Sigmoid colon (tissue), 7 donors: ENCODE data around the gene CYP3A7. TPM values are rescaled to one million over a fixed set of nuclear protein-coding genes. Genes with fewer than 3 reads are reported as not detected.
"Not testable (repeated sequence)": the region's sequence is repeated elsewhere in the genome, so short reads cannot be mapped to it uniquely, and the experiment has no call there.

Experiments
- DNase-seq: peaks from one replicate; pipeline ENCODE4 v3.0.0-alpha.2; 2019
- H3K27ac ChIP-seq, 4 donors: fragments of 200-600 bp; sonication (generic); one replicate each; pipeline ENCODE4 v1.5.1; 2016 to 2019; ENCODE audit warnings: mild to moderate bottlenecking in 1 of 4
- H3K27me3 ChIP-seq, 3 donors: fragments of 200-600 bp; sonication (generic); one replicate each; pipeline ENCODE4 v1.5.1; 2019; ENCODE audit warnings: mild to moderate bottlenecking in 1 of 3
- H3K36me3 ChIP-seq, 4 donors: fragments of 200-600 bp; sonication (generic); one replicate each; pipeline ENCODE4 v1.5.1; 2016 to 2019
- H3K4me1 ChIP-seq, 4 donors: fragments of 200-600 bp; sonication (generic); one replicate each; pipeline ENCODE4 v1.5.1; 2017 to 2019
- H3K4me3 ChIP-seq, 4 donors: fragments of 200-600 bp; sonication (generic); one replicate each; pipeline ENCODE4 v1.5.1; 2017 to 2019; ENCODE audit warnings: mild to moderate bottlenecking in 2 of 4, moderate library complexity in 1 of 4
- H3K9me3 ChIP-seq, 4 donors: fragments of 200-600 bp in 3 of 4; sonication (generic) in 3 of 4; one replicate each; pipeline versions ENCODE4 v1.5.1 to v1.6.1; 2013 to 2019
- CTCF ChIP-seq, 4 experiments: fragments of 450-650 bp in 3 of 4; fragments of 200-600 bp in 1 of 4; IDR thresholded peaks; one replicate each; pipeline ENCODE4 v1.5.1; 2016 to 2019; ENCODE audit warnings: antibody characterized with exemption in 4 of 4, mild to moderate bottlenecking in 3 of 4, moderate library complexity in 2 of 4
- EP300 ChIP-seq, 4 donors: sonication (generic); formaldehyde crosslinking; IDR thresholded peaks; one replicate each; pipeline ENCODE4 v1.6.1; 2017; ENCODE audit warnings: antibody characterized with exemption in 4 of 4
- POLR2A ChIP-seq, 2 donors: fragments of 450-650 bp; IDR thresholded peaks; one replicate each; pipeline ENCODE4 v1.6.1; 2016; ENCODE audit warnings: antibody characterized with exemption in 2 of 2, mild to moderate bottlenecking in 2 of 2, moderate library complexity in 2 of 2
- POLR2AphosphoS5 ChIP-seq, 4 donors: sonication (generic); formaldehyde crosslinking; IDR thresholded peaks; one replicate each; pipeline ENCODE4 v1.6.1; 2017; ENCODE audit warnings: antibody characterized with exemption in 4 of 4
- WGBS, 2 donors: extraction: QIAGEN DNeasy Blood & Tissue Kit; methylation state at CpG; one replicate each; pipeline ENCODE4 v1.1.7; 2013; 5-methylcytosine and 5-hydroxymethylcytosine counted together
- intact Hi-C: fragments of 100-400 bp; cut with DNase I; formaldehyde crosslinking; loops from one replicate; pipeline ENCODE4 v1.15.1; 2023
- polyA plus RNA-seq, 3 donors: library from polyadenylated mRNA; stranded (reverse); fragments of 200-250 nt; gene quantifications; one replicate each; pipeline ENCODE4 v1.2.3, GENCODE V29; 2013
- total RNA-seq, 4 donors: library from RNA; depleted of rRNA; stranded (reverse); fragments of >200 nt; gene quantifications; one replicate each; pipeline ENCODE4 v1.1.0, GENCODE V29; 2016
- donor health status: healthy with polysubstance abuse.
- donor health status: Bipolar disorder and iron deficiency.
- donor health status: healthy.

Gene CYP3A7
- total and polyA plus RNA-seq, 7 donors: 0.10 to 0.46 (median 0.34) TPM; not detected in 3

GRCh38 chr7:99779949-99780348 is 45.0 kb upstream of the CYP3A7 start:
- TF ChIP-seq POLR2AphosphoS5 (IDR thresholded peaks at IDR 0.05): no peak
- TF ChIP-seq CTCF (IDR thresholded peaks at IDR 0.05): no peak
- TF ChIP-seq EP300 (IDR thresholded peaks at IDR 0.05): no peak
- no peak for TF ChIP-seq POLR2A (IDR thresholded peaks at IDR 0.05)
- Histone ChIP-seq H3K27me3 (no peaks in the 10 kb centered on the region), H3K36me3 (no peaks in the 10 kb centered on the region), H3K9me3 (no peaks in the 10 kb centered on the region), H3K4me1 (no peaks in the 10 kb centered on the region), H3K27ac (no peak overlapping the region), H3K4me3 (no peak overlapping the region)
- no peak for DNase-seq
- 80 to 81% methylated on average over 3 of the region's 3 CpGs for WGBS, 2 donors
- intact Hi-C loops: no loop called here

DNA sequence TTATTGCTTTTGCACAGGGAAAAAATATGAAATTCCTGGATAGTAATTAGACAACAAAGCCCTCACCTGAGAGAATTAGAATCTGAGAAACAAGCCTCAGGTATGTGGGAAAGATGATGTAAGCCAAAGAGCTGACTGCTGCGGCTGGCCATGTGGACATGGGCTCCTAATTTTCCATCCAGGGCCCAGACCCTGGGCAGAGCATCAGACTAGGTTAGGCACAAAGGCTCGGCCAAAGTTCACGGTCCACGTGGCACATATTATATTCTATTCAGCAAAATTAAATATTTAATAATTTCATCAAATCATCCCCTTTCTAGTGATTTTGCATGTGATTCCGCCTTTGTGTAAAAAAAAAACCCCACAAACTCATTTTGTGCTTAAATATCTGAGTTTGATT is 43.9 kb upstream of the CYP3A7 start:
- Histone ChIP-seq H3K4me3 (no peak overlapping the region), H3K9me3 (no peaks in the 10 kb centered on the region), H3K27me3 (no peaks in the 10 kb centered on the region), H3K36me3 (no peaks in the 10 kb centered on the region), H3K4me1 (no peaks in the 10 kb centered on the region), H3K27ac (no peak overlapping the region)
- intact Hi-C loops: no loop called here
- TF ChIP-seq POLR2A (IDR thresholded peaks at IDR 0.05) (no peak), EP300 (IDR thresholded peaks at IDR 0.05) (no peak), POLR2AphosphoS5 (IDR thresholded peaks at IDR 0.05) (no peak), CTCF (IDR thresholded peaks at IDR 0.05) (no peak)
- no peak for DNase-seq
- 83 to 91% methylated on average over 5 of the region's 5 CpGs for WGBS, 2 donors

DNA sequence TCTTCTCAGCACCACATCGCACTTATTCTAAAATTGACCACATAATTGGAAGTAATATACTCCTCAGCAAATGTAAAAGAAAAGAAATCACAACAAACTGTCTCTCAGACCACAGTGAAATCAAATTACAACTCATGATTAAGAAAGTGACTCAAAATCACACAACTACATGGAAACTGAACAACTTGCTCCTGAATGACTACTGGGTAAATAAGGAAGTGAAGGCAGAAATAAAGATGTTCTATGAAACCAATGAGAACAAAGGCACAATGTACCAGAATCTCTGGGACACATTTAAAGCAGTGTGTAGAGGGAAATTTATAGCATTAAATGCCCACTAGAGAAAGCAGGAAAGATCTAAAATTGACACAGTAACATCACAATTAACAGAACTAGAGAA is 38.4 kb upstream of the CYP3A7 start:
- H3K9me3 ChIP-seq, H3K4me3 ChIP-seq, H3K27me3 ChIP-seq, H3K36me3 ChIP-seq, DNase-seq, H3K27ac ChIP-seq, intact Hi-C loops, H3K4me1 ChIP-seq: not testable (repeated sequence)
- 53 to 73% methylated on average over 1 of the region's 1 CpG for WGBS, 2 donors

- Histone ChIP-seq H3K4me1 (no peaks in the 10 kb centered on the region), H3K9me3 (peaks cover 0 to 3% (median 0%) of the 10 kb centered on the region in 4 donors), H3K27me3 (no peaks in the 10 kb centered on the region), H3K36me3 (no peaks in the 10 kb centered on the region), H3K4me3 (no peak overlapping the region), H3K27ac (no peak overlapping the region)
- DNase-seq: no peak
- intact Hi-C loops: no loop called here
- 20 to 66% methylated on average over 1 of the region's 1 CpG for WGBS, 2 donors
- TF ChIP-seq CTCF (IDR thresholded peaks at IDR 0.05) (no peak), EP300 (IDR thresholded peaks at IDR 0.05) (no peak), POLR2AphosphoS5 (IDR thresholded peaks at IDR 0.05) (no peak), POLR2A (IDR thresholded peaks at IDR 0.05) (no peak)
These were observed 37.6 kb upstream of the CYP3A7 start for GRCh38 chr7:99772565-99772964.

DNA sequence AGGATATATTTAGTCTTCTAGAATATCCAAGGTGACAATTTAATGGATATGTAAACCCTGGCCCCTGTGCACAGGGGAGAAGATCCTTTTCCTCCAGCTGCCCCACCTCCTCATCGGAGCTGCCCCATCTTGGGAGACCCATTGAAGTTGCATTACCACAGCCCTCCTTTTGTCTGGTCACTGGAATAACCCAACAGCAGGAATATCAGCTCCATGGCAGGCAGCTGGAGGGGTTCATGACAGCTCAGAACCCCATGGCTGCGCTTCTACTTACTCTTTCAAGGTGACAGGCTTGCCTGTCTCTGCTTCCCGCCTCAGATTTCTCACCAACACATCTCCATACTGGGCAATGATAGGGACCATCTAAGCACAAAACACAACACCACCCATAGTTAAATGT is 34.5 kb upstream of the CYP3A7 start:
- H3K4me1 ChIP-seq, intact Hi-C loops, H3K9me3 ChIP-seq, H3K27me3 ChIP-seq, H3K36me3 ChIP-seq, H3K27ac ChIP-seq, H3K4me3 ChIP-seq, DNase-seq: not testable (repeated sequence)
- 96 to 97% methylated on average over 3 of the region's 3 CpGs for WGBS, 2 donors

GRCh38 chr7:99768471-99768870 is 33.5 kb upstream of the CYP3A7 start:
- Histone ChIP-seq H3K36me3 (no peaks in the 10 kb centered on the region), H3K27ac (no peak overlapping the region), H3K4me1 (no peaks in the 10 kb centered on the region), H3K4me3 (no peak overlapping the region), H3K9me3 (peaks cover 0 to 3% (median 0%) of the 10 kb centered on the region in 4 donors), H3K27me3 (no peaks in the 10 kb centered on the region)
- intact Hi-C loops: no loop called here
- 89 to 94% methylated on average over 2 of the region's 2 CpGs for WGBS, 2 donors
- TF ChIP-seq CTCF (IDR thresholded peaks at IDR 0.05) (no peak), POLR2AphosphoS5 (IDR thresholded peaks at IDR 0.05) (no peak), POLR2A (IDR thresholded peaks at IDR 0.05) (no peak), EP300 (IDR thresholded peaks at IDR 0.05) (no peak)
- DNase-seq: no peak
